HepG2 (cell line): ENCODE results near the gene TBC1D16. TPM values are rescaled to one million over a fixed set of nuclear protein-coding genes. Genes with fewer than 3 reads are reported as not detected.

ENCODE experiments used
- ARNTL ChIP-seq: sonication (generic); formaldehyde crosslinking; IDR thresholded peaks from 2 replicates; pipeline ENCODE4 v1.4.0; 2020; ENCODE audit warnings: mild to moderate bottlenecking, missing genetic modification reagents
- ATF7 ChIP-seq, 2 experiments: fragments of 450-650 bp in 1 of 2; sonication (generic) in 1 of 2; formaldehyde crosslinking in 1 of 2; IDR thresholded peaks; 2 replicates each; pipeline versions ENCODE4 v1.4.0 to v1.6.1; 2016 to 2020; ENCODE audit warnings: antibody characterized with exemption in 1 of 2, mild to moderate bottlenecking in 1 of 2, missing genetic modification reagents in 1 of 2
- CBX2 ChIP-seq, 2 experiments: fragments of 200-600 bp in 1 of 2; sonication (generic); formaldehyde crosslinking in 1 of 2; IDR thresholded peaks; 2 replicates each; pipeline versions ENCODE4 v1.7.0 to v1.8.1; 2018 to 2022; ENCODE audit warnings: low read depth in 2 of 2, low read length in 1 of 2, mild to moderate bottlenecking in 1 of 2, missing genetic modification reagents in 1 of 2
- EEA1 ChIP-seq: sonication (generic); formaldehyde crosslinking; IDR thresholded peaks from 2 replicates; pipeline ENCODE4 v1.5.1; 2020; ENCODE audit warnings: mild to moderate bottlenecking, missing genetic modification reagents, borderline replicate concordance
- FOXA3 ChIP-seq: IDR thresholded peaks from 2 replicates; pipeline ENCODE4 v1.6.1; 2016; ENCODE audit warnings: missing genetic modification reagents, missing compliant biosample characterization
- IRX3 ChIP-seq: sonication (generic); formaldehyde crosslinking; IDR thresholded peaks from 2 replicates; pipeline ENCODE4 v1.8.1; 2023; ENCODE audit warnings: mild to moderate bottlenecking, low read depth, missing genetic modification reagents, borderline replicate concordance
- MEIS1 ChIP-seq: sonication (generic); formaldehyde crosslinking; IDR thresholded peaks from 2 replicates; pipeline ENCODE4 v1.9.0; 2021; ENCODE audit warnings: mild to moderate bottlenecking, missing genetic modification reagents, moderate library complexity, borderline replicate concordance
- NR2F6 ChIP-seq, 2 experiments: IDR thresholded peaks; 2 replicates each; pipeline ENCODE4 v1.6.1; 2016; ENCODE audit warnings: antibody characterized with exemption in 1 of 2, mild to moderate bottlenecking in 1 of 2
- SRSF4 ChIP-seq: fragments of 200-400 bp; formaldehyde crosslinking; IDR thresholded peaks from one replicate; pipeline ENCODE4 v1.6.1; 2018; ENCODE audit warnings: mild to moderate bottlenecking, low read depth, low read length, moderate library complexity; ENCODE audit not compliant: poor library complexity, severe bottlenecking
- TRIM24 ChIP-seq: sonication (generic); formaldehyde crosslinking; IDR thresholded peaks from 2 replicates; pipeline ENCODE4 v1.8.0; 2022; ENCODE audit warnings: mild to moderate bottlenecking, missing genetic modification reagents
- WIZ ChIP-seq: sonication (generic); formaldehyde crosslinking; IDR thresholded peaks from 2 replicates; pipeline ENCODE4 v1.5.1; 2020; ENCODE audit warnings: mild to moderate bottlenecking, missing genetic modification reagents
- ZBTB38 ChIP-seq: sonication (generic); formaldehyde crosslinking; IDR thresholded peaks from 2 replicates; pipeline ENCODE4 v1.5.1; 2020; ENCODE audit warnings: mild to moderate bottlenecking, missing genetic modification reagents
- ZNF30 ChIP-seq: sonication (generic); formaldehyde crosslinking; IDR thresholded peaks from 2 replicates; pipeline ENCODE4 v1.5.0; 2020; ENCODE audit warnings: mild to moderate bottlenecking, missing genetic modification reagents
- ZNF331 ChIP-seq: sonication (generic); formaldehyde crosslinking; IDR thresholded peaks from 2 replicates; pipeline ENCODE4 v1.4.0; 2020; ENCODE audit warnings: missing genetic modification reagents
- ZNF33B ChIP-seq: sonication (generic); formaldehyde crosslinking; IDR thresholded peaks from 2 replicates; pipeline ENCODE4 v1.5.1; 2020; ENCODE audit warnings: mild to moderate bottlenecking, missing genetic modification reagents
- ZNF558 ChIP-seq: sonication (generic); formaldehyde crosslinking; IDR thresholded peaks from 2 replicates; pipeline ENCODE4 v1.9.0; 2022; ENCODE audit warnings: mild to moderate bottlenecking, missing genetic modification reagents, borderline replicate concordance
- ZNF747 ChIP-seq: sonication (generic); formaldehyde crosslinking; IDR thresholded peaks from 2 replicates; pipeline ENCODE4 v1.8.1; 2023; ENCODE audit warnings: missing genetic modification reagents, mild to moderate bottlenecking, borderline replicate concordance
- polyA plus RNA-seq, 8 experiments: library from polyadenylated mRNA; depleted of rRNA in 3 of 8; stranded (reverse) in 7 of 8; unstranded in 1 of 8; fragments of >200 nt; fragmentation: Illumina TruSeq in 4 of 8; extraction: Trizol in 4 of 8; gene quantifications; 2 replicates each; pipeline versions ENCODE4 v1.2.1 to v1.2.3, GENCODE V29; 2011 to 2016; ENCODE audit warnings: low read depth in 4 of 8, missing spikeins in 1 of 8, mixed read lengths in 1 of 8; ENCODE audit not compliant: insufficient read depth in 1 of 8
- total RNA-seq, 5 experiments: library from RNA; depleted of rRNA; stranded (reverse); fragments of >200 nt; fragmentation: Illumina TruSeq; extraction: Trizol; gene quantifications; 2 replicates each; pipeline ENCODE4 v1.2.3, GENCODE V29; 2016; ENCODE audit warnings: low read depth in 1 of 5
- TF ChIP-seq, protein P1 (sequence below): sonication (generic); formaldehyde crosslinking; IDR thresholded peaks from 2 replicates; pipeline ENCODE4 v1.9.0; 2021; ENCODE audit warnings: missing genetic modification reagents, mild to moderate bottlenecking, borderline replicate concordance
- TF ChIP-seq, protein P2 (sequence below): IDR thresholded peaks from 2 replicates; pipeline ENCODE4 v1.6.1; 2016; ENCODE audit warnings: low read depth, control low read depth
- TF ChIP-seq, protein P3 (sequence below): sonication (generic); formaldehyde crosslinking; conservative IDR thresholded peaks from 2 replicates; pipeline ENCODE4 v1.4.0; 2020; ENCODE audit warnings: missing genetic modification reagents
- TF ChIP-seq, protein P4 (sequence below): IDR thresholded peaks from 2 replicates; pipeline ENCODE4 v1.6.1; 2016; ENCODE audit warnings: mild to moderate bottlenecking, missing biosample characterization, missing genetic modification reagents
- TF ChIP-seq, protein P5 (sequence below): sonication (generic); formaldehyde crosslinking; IDR thresholded peaks from 2 replicates; pipeline ENCODE4 v1.9.0; 2022; ENCODE audit warnings: low read depth, missing genetic modification reagents

TBC1D16 gene
- total and polyA plus RNA-seq, 2 of the 13 experiments (the other 11 are each of a cell fraction or from before 2014, with no cell fraction given) = 14.9 to 24.9 TPM

DNA sequence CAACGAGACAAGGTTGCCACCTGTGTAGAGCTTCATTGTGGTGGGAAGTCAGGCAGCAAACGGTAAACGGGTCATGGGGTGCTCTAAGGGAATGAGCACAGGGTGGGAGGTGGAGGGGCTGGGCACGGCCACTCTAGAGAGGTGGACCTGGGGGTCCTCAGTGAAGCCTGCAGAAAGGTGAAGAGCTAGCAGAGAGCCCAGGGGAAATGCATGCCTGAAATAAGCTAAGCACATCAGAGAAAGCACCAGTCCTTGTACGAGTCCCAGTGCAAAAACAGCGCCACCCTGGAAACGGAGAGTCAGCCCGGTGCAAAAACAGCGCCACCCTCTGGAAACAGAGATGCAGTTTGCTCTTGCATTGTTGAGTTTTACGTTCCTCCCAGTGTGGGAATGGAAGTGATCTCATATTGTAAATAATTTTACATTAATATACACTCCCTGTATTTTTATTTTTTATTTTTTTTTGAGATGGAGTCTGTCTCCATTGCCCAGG is 65.0 kb downstream of the TBC1D16 start (continued):
- TF ChIP-seq, protein P1, sequence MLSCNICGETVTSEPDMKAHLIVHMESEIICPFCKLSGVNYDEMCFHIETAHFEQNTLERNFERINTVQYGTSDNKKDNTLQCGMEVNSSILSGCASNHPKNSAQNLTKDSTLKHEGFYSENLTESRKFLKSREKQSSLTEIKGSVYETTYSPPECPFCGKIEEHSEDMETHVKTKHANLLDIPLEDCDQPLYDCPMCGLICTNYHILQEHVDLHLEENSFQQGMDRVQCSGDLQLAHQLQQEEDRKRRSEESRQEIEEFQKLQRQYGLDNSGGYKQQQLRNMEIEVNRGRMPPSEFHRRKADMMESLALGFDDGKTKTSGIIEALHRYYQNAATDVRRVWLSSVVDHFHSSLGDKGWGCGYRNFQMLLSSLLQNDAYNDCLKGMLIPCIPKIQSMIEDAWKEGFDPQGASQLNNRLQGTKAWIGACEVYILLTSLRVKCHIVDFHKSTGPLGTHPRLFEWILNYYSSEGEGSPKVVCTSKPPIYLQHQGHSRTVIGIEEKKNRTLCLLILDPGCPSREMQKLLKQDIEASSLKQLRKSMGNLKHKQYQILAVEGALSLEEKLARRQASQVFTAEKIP = no peak
- no peak for TF ChIP-seq ARNTL (CRISPR knock-in tag)
- no peak for TF ChIP-seq ZNF33B (CRISPR knock-in tag)
- TF ChIP-seq ZNF747 (CRISPR knock-in tag) = no peak
- no peak for TF ChIP-seq ZNF558
- 0 out of 2 replicates have a peak, but pooled peaks have one; percentile 8 for TF ChIP-seq ZNF331
- TF ChIP-seq, protein P2, sequence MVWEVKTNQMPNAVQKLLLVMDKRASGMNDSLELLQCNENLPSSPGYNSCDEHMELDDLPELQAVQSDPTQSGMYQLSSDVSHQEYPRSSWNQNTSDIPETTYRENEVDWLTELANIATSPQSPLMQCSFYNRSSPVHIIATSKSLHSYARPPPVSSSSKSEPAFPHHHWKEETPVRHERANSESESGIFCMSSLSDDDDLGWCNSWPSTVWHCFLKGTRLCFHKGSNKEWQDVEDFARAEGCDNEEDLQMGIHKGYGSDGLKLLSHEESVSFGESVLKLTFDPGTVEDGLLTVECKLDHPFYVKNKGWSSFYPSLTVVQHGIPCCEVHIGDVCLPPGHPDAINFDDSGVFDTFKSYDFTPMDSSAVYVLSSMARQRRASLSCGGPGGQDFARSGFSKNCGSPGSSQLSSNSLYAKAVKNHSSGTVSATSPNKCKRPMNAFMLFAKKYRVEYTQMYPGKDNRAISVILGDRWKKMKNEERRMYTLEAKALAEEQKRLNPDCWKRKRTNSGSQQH (CRISPR knock-in tag) = no peak
- TF ChIP-seq CBX2 (IDR thresholded peaks at IDR 0.05; ENCODE audit: low read depth, low read length) = no peak
- no peak for TF ChIP-seq CBX2 (CRISPR knock-in tag; IDR thresholded peaks at IDR 0.05; ENCODE audit: low read depth)
- TF ChIP-seq MEIS1 (CRISPR knock-in tag) = no peak
- TF ChIP-seq EEA1 (CRISPR knock-in tag) = no peak
- TF ChIP-seq FOXA3 = 0 out of 2 replicates have a peak, but pooled peaks have one; percentile 15
- TF ChIP-seq NR2F6 (IDR thresholded peaks at IDR 0.05) = no peak
- TF ChIP-seq NR2F6 (CRISPR knock-in tag; IDR thresholded peaks at IDR 0.05) = peak; percentile 45; the same call in 1 of the 2 replicates
- TF ChIP-seq WIZ (CRISPR knock-in tag) = no peak
- TF ChIP-seq SRSF4 = no peak
- TF ChIP-seq, protein P3, sequence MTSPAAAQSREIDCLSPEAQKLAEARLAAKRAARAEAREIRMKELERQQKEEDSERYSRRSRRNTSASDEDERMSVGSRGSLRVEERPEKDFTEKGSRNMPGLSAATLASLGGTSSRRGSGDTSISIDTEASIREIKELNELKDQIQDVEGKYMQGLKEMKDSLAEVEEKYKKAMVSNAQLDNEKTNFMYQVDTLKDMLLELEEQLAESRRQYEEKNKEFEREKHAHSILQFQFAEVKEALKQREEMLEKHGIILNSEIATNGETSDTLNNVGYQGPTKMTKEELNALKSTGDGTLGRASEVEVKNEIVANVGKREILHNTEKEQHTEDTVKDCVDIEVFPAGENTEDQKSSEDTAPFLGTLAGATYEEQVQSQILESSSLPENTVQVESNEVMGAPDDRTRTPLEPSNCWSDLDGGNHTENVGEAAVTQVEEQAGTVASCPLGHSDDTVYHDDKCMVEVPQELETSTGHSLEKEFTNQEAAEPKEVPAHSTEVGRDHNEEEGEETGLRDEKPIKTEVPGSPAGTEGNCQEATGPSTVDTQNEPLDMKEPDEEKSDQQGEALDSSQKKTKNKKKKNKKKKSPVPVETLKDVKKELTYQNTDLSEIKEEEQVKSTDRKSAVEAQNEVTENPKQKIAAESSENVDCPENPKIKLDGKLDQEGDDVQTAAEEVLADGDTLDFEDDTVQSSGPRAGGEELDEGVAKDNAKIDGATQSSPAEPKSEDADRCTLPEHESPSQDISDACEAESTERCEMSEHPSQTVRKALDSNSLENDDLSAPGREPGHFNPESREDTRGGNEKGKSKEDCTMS (CRISPR knock-in tag) = no peak
- no peak for TF ChIP-seq ATF7 (IDR thresholded peaks at IDR 0.05)
- no peak for TF ChIP-seq ATF7 (CRISPR knock-in tag; IDR thresholded peaks at IDR 0.05)
- no peak for TF ChIP-seq ZNF30
- TF ChIP-seq, protein P4, sequence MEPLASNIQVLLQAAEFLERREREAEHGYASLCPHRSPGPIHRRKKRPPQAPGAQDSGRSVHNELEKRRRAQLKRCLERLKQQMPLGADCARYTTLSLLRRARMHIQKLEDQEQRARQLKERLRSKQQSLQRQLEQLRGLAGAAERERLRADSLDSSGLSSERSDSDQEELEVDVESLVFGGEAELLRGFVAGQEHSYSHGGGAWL (CRISPR knock-in tag) = no peak
- no peak for TF ChIP-seq TRIM24
- TF ChIP-seq, protein P5, sequence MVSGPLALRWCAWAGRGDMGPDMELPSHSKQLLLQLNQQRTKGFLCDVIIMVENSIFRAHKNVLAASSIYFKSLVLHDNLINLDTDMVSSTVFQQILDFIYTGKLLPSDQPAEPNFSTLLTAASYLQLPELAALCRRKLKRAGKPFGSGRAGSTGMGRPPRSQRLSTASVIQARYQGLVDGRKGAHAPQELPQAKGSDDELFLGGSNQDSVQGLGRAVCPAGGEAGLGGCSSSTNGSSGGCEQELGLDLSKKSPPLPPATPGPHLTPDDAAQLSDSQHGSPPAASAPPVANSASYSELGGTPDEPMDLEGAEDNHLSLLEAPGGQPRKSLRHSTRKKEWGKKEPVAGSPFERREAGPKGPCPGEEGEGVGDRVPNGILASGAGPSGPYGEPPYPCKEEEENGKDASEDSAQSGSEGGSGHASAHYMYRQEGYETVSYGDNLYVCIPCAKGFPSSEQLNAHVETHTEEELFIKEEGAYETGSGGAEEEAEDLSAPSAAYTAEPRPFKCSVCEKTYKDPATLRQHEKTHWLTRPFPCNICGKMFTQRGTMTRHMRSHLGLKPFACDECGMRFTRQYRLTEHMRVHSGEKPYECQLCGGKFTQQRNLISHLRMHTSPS (CRISPR knock-in tag) = no peak; the same call in 1 of the 2 replicates
- peak; percentile 60 for TF ChIP-seq ZBTB38
- no peak for TF ChIP-seq IRX3 (CRISPR knock-in tag)
